GM19043 (cell line): ENCODE data around the gene BCAS1.

Experiments used
- ATAC-seq: cut with Tn5 transposase; IDR thresholded peaks from one replicate; pipeline ENCODE4 v1.9.1; 2021; ENCODE audit warnings: low read depth; ENCODE audit not compliant: unreplicated experiment

Gene BCAS1

DNA sequence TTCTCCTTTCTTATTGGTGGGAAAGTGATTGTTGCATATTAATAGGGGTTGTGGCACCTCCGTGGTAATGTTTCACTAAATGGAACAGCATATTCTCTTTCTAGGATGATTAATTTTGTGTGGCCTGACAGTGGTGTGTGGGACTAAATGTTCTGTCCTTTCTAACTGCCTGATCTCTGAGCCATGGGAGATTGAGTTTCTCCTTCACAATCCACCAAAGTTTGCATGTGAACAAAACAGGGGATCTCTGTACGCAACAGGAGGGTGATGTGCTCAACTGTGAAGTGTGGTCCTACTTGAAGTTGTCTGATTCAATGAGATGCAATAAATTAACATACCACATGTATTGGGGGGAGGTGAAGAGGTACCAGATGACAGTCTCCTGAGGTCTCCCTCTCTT, 19.3 kb downstream of the BCAS1 start:
- ATAC-seq = no peak

DNA sequence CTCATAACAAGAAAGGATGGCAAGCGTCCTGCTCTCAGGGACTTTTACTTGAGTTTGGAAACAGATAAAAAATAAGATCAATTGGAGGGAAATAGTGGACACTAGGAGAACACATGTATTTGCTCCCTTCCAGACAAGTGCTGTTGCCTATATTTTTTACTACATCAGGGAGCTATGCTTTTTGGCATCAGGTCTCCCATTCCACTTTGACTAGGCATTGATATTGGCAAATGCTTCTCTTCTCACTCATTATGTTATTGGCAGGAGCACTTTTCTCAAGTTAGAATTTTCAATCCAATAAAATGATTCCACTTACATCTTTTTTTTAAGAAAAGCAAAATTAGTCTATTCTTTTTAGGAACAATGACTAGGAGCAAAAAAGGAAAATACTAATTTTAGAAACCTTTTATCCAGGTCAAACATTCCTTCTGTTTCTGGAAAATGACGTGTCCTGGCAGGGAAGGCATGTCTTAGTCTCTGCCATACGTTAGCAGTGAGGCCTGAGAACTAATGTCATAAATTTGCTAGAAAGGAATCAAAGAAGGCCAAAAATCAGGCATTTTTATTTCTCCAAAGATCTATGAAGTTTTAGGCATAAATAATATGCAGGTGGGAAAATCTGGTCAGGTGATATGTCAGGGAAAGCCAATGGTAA, 21.4 kb downstream of the BCAS1 start:
- no peak for ATAC-seq

DNA sequence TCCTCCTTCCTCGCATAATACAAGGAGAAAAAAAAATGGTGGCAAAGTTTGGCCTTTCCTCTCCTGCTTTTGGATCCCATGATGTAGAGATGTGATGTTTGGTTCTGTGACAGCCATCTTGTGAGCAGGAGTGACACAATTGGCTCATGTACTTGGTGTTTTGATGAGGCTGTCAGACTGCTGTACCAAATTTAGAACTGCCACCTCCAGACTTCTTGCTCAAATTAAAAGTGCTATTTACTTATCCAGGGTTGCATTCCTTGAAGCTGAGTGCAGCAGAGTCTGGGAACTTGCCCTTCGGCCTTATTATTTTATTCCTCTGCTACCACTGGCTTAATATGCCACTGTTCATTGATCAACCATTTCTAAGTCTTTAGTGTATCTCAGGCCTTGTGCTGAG, 21.9 kb downstream of the BCAS1 start:
- ATAC-seq = no peak

DNA sequence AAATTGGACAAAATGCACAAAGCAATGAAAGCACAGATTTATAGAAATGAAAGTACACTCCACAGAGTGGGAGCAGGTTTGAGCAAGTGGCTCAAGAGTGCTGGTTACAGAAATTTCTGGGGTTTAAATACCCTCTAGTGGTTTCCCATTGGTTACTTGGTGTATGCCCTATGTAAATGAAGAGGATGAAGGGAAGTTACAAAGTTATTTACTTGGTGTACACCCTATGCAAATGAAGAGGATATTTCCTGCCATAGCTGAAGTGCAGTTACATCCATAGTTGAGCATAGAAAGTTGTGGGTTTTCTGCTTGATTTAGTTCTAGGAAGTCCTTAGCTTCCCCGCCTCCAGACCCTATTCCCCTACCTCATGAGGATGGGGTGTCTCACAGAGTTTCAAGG, 22.7 kb downstream of the BCAS1 start:
- no peak for ATAC-seq

DNA sequence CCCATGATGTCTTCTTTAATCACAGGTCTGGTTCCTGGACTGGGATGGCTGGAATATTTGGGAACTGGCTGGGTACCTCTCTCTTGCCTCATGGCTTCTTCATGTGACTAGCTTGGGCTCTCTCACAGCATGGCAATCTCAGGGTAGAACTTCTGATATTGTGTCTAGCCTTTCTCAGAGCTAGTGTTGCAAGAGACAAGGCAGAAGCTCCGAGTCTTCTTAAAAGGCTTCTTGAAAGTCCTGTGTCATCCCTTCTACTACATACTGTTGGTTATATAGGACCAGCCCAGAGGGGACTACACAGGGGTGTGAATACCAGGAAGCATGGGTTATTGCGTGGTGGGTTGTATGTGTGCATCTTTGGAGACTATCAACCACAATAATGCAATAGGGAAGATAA, 23.3 kb downstream of the BCAS1 start:
- no peak for ATAC-seq

DNA sequence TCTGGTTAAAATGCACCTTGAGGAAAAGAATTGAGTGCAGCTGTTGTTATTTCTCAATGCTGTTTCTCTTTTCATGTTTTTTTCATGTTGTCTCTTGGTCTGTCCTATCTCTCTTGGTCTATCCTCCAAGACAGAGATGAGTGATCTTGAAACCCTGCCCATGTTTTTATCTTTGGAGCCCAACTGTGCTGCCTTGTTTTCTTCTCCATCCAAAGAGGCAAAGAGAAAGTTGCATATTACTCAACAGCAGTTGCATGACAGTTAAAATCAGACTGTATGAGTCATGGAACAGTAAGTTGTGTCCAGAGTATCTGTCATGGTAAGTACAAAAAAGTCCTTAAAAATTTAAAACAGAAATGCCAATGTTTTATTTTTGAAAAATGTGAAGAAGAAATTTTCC, 26.2 kb downstream of the BCAS1 start:
- ATAC-seq = no peak

DNA sequence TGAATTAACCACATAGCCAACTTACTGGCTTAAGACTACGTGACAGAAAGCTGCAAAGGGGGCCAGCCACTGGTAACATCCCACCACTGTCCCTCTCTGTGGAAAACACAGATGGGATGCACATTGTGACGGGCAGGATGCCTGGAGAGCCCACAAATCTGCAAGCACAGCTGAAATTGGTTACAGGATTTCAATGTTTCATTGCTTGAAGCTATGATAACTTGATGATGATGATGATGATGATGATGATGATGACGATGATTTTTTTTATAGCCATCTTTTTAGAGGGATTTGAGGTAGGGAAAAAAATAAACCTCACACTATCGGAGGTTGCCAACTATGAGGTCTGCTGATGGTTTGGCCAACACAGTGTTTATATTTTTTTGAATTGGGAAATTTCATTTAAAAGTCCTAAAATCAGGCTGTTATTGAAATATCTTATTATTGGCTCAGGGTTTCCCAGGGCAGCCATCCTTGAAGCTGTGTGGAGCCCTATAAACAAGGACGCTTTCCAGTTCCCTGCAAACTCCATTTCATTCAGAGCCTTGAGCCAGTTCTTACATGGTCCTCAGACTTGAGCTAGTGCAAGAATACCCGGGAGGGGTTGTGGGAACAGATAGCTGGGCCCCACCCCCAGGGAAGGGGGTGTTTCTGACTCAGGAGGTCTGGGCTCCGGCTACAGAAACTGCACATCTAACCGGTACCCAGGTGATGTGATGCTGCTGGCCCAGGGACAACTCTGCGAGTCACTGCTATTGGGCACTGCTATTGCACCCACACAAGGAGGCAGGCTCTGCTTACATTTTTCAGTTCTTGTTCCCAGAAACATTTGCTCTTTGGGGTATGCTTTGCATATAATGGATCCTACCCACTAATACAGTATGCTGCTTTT, 27.1 kb downstream of the BCAS1 start:
- ATAC-seq = no peak

DNA sequence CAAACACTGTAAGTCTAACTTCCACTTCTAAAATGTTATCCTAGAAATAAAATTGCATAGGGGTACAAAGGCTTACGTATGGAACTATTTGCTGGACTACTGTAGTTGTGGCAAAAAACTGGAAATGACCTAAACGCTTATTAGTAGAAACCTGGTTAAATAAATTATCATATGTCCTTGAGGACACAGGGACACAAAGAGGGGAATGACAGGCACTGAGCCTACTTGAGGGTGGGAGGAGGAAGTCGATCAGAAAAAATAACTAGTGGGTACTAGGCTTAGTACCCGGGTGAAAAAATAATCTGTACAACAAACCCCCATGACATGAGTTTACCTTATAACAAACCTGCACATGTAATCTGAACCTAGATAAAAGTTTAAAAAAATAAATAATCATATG, 28.4 kb downstream of the BCAS1 start:
- no peak for ATAC-seq

DNA sequence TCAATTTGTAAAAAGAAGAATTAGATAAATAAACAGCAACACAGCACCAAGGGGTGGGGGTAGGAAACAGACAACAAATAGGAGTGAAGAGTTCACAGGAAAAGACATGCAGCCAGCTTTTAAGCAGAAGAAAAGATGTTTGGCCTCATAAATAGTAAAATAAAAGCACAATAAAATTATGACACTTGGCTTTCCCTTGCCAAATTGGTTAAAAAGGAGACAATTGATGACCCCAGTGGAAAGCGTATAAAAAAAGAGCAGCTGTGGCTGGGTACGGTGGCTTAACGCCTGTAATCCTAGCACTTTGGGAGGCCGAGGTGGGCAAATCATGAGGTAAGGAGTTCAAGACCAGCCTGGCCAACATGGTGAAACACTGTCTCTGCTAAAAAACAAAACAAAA, 29.1 kb downstream of the BCAS1 start:
- ATAC-seq = no peak

DNA sequence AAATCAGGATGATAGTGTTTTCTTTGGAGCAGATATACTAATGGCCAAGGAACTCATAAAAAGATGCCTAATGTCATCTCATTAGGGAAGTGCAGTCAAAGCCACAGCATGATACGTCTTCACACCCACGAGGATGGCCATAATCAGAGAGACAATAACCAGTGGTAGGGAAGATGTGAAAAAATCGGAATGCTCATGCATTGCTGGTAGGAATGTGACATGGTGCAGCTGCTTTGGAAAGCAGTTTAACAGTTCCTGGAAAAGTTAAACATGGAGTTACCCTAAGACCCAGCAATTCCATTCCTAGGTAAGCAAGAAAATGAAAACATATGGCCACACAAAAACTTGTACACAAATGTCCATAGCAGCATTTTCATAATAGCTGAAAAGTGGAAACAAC, 29.9 kb downstream of the BCAS1 start:
- no peak for ATAC-seq

DNA sequence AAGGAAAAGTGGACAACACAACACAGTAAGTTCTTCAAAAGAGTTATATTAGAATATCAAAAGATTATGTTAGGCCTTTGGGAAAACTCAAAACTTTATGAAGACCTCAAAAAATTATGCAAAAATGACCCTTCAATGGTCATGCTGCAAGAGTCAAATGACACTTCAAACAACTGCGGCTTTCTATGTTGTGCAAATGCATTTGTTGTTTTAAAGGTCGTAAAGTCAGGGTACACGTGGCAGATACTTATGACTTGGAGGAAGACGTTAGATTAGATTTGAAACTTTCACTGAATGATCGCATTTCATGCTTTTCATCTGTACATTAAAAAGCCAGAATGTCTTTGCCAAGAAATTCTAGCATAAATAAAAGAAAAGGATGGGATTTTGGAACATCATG, 31.4 kb downstream of the BCAS1 start:
- no peak for ATAC-seq

DNA sequence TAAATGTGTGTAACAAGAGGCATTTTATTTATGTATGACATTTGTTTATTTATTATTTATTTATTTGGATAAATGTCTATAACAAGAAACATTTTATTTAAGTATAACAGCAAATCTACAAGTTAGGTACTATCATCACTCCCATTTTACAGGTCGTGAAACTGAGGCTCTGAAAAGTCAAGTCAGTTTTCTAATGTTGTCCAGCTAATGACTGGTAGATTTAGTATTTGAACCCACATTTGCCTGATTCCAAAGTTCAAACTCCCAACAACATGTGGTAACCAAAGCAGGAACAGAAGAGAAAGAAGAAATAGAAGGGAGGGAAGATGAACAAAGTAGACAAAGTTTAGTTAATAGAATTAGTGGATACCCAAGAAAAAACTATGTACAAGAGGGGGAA, 32.9 kb downstream of the BCAS1 start:
- no peak for ATAC-seq

DNA sequence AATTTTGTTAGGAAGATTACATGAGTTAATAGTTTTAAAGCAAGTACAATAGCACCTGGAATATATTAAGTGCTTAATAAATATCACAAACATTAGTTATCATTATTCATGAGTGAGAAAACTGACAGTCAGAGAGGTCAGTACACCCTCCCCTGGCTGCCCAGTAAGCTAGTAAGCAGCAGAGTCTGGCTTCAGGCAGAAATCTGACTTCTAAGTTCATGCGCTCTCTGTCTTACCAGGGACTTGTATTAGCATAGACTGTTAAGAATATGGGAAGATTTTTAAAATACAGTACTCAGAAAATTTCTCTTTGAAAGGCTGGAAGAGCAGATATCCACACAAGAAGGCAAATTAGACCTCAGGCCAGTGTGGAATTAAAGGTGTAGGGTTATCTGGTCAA, 40.8 kb downstream of the BCAS1 start:
- ATAC-seq = no peak

DNA sequence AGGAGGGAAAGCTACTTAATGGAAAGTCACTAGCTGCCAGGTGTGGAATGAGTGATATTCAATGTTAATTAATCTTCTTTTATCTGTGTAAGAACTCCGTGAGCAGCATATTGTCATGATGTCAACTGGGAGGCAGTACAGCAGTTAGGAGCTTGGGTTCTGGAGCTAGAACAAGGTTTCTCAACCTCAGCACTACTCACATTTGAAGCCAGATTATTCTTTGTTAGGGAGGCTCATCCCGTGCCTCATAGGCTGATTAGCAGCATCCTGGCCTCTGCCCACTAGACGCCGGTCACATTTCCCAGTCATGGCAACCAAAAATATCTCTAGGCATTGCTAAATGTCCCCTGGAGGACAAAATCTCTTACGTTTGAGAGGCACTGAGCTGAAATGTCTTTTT, 41.2 kb downstream of the BCAS1 start:
- no peak for ATAC-seq

DNA sequence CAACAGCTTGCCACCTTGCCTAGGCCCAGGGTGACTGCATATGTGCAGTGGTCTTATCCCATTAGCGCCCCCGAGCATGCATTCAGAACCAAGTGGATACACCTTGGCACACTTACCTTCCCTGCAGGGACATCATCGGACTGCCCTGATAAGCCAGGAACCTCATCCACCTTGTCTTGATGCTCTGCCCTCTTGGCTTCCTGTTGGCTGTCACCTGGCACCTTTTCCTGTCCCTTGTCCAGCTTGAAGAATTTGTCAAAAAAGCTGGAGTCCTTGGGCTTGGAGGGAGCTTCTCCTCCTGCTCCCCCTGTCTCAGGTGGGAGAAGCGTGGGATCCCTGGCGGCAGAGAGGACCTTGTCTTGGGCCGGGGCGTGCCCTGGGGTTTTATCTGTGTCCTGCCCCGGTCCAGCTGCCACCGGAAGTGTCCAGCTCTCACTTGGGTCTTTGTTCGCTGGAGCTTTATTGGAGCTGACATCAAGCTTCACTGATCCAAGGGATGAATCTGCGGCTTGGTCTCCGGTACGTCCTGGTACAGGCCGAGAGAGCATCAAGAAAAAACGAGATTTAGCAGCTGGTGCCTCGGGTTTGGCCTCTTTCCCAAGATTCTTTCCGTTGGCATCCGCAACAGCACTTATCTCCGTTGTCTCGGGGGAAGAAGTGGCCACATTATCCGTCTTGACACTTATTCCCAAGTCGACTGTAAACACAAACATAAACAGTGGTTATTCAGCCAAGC, 42.0 kb downstream of the BCAS1 start:
- ATAC-seq = no peak

DNA sequence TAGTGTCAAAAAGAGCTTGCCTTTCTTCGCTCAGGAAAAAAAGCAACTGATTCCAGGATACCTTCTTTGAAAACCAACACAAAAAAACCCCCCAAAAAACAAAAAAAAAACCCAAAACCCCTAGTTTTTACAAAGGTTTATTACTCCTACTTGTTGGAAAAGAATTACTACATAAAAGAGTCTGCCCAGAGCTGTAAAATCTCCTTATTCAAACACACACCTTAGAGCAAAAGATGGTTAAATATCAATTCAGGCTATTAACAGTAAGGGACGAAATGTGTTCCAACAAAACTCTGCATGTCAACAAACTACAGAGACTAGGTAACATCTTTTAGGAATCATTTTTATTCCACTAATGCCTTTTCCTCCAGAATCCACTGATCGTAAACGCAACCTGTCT, 42.7 kb downstream of the BCAS1 start:
- no peak for ATAC-seq

DNA sequence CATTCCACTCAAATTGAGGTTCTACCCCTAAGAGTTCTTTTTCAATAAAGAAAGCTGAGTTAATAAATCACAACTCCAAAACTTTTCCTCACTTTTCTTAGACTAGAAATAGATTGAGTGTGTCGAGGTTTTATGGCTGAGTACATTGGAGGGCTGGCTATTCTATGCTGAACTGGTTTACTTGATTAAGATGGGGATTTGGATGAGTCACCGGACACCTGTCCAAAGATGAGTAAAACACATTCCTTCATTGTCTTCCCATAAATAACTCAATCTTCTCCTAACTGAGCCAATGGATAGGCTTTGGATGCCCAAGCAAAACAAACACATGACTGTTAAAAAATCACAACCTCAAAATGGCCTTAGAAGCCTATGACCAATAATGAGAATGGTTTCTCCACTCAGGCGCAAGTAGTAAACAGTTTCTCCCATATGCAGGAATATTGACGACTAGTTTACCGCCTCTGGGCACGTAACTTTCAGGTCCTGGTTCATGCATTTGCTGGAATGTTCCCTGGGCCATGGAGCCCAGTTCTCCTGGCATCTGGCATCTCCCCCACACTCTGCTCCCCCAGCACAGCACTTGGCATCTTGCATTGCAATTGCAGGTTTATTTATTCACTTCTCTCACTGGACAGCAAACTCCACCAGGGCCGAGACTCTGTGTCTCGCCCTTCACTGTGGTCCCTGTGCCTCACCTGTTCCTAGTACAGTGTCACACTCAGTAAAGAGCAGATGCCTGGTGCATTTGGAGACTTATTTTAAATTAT, 43.9 kb downstream of the BCAS1 start:
- ATAC-seq = no peak

DNA sequence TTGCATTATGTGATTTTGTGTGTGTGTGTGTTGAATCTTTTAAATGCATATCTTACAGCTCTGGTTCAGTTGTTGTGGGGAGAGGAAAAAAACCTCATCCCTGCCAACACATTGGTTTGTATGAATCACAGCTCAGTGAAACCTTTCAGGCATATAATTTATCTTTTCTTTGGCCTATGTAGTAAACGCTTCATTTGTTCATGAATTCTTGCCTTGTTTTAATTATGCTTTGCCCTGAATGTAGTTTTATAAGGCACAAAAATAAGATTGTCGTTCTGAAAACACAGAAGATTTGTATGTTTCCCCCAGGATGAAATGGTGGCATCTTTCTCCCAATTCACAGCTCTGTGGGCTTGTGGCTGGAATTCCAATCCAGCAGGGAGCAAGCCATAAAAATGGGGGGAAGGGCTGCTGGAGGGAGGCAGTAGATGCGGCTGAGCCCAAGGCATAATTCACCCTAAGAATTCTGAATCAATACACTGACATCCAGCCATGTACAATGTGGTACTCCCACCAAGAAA, 45.1 kb downstream of the BCAS1 start:
- ATAC-seq = no peak

DNA sequence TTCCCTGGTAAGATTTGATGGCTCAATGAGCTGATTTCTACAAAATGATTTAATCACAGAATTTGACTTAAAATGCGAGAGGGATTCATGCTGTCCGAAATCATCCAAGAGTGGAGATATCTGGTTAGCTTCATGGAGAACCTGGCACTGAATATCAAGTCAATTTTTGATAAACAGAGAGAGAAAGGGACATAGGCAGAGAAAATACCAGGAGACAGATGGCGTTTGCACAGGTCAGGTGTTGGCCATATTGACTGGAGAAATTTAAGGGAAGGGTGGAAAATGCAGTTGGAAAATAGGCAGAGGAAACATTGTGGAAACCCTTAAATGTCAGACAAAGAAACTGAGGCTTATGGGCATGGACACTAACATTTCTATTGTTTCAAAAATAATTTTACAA, 47.0 kb downstream of the BCAS1 start:
- ATAC-seq = no peak

DNA sequence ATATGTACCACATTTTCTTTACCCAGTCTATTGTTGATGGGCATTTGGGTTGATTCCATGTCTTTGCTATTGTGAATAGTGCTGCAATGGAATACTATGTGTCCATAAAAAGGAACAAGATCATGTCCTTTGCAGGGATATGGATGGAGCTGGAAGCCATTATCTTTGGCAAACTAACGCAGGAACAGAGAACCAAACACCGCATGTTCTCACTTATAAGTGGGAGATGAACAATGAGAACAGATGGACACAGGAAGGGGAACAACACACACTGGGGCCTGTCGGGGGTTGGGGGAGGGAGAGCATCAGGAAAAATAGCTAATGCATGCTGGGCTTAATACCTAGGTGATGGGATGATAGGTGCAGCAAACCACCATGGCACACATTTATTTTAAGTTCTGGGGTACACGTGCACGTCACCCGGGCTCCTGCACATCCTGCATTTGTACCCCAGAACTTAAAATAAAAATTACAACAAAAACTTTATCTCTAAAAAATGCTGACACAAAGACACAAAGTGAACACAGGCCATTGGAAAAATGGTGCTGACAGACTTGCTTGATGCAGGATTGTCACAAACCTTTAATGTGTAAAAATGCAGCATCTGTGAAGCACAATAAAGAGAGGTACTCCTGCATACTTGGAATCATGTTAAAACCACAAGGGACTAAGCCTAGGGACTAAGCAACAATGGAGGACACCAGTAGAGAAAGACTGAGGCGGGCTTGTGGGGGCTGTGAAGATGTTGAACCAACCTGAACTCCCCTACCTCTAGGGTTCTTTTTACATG, 48.8 kb downstream of the BCAS1 start:
- no peak for ATAC-seq
